ENCODE measurements around the gene CACNG1.

CACNG1 gene

DNA sequence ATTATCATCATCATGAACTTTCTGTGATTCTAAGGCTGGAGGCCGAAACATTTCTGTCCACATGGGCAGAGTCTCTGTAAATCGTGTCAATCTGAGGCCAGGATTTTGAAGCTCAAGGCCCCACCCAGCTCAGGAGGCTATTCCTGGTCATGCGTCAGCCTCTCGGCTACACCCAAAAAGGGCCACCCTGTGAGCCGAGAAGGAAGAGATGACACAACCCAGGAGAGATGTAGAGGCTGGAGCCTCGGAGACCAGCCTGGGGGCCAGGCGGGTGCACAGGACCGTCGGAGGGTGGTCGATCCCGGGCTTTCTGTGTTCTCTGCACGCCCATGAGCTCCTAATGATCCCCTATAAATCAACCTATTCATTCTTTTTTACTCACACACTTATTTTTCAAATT lies 1.1 kb upstream of the CACNG1 start:
- no peak for DNase-seq (ENCODE audit: low read depth)
- H3K4me3 ChIP-seq (ENCODE audit: low read depth, low read length) = no peak overlapping the region
- TF ChIP-seq, protein P1, sequence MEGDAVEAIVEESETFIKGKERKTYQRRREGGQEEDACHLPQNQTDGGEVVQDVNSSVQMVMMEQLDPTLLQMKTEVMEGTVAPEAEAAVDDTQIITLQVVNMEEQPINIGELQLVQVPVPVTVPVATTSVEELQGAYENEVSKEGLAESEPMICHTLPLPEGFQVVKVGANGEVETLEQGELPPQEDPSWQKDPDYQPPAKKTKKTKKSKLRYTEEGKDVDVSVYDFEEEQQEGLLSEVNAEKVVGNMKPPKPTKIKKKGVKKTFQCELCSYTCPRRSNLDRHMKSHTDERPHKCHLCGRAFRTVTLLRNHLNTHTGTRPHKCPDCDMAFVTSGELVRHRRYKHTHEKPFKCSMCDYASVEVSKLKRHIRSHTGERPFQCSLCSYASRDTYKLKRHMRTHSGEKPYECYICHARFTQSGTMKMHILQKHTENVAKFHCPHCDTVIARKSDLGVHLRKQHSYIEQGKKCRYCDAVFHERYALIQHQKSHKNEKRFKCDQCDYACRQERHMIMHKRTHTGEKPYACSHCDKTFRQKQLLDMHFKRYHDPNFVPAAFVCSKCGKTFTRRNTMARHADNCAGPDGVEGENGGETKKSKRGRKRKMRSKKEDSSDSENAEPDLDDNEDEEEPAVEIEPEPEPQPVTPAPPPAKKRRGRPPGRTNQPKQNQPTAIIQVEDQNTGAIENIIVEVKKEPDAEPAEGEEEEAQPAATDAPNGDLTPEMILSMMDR (IDR thresholded peaks at IDR 0.05; ENCODE audit: control insufficient read depth, extremely low read depth, insufficient read depth) = no peak

DNA sequence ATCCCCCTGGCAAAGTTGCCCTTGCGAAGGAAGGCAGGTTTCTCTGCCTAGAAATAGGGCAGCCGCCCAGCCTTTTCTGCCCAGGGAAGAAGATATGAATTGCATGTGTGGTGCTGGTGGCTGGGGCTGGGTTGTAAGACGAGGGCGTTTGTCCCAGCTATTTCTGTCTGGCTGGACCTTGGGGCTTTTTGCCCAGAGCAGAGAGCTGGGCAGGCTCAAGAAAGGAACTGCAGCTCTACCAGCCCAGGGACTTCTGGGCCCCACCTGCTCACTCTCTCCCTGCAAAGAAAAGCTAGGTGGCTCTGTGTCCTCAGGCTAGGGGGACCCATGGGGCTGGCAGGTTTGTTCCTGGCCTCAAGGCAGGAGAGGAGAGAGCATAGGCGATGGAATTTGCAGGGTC lies 586 bp downstream of the CACNG1 start:
- TF ChIP-seq, protein P1 (IDR thresholded peaks at IDR 0.05; ENCODE audit: control insufficient read depth, extremely low read depth, insufficient read depth) = no peak
- no peak for DNase-seq (ENCODE audit: low read depth)
- no peak overlapping the region for H3K4me3 ChIP-seq (ENCODE audit: low read depth, low read length)

DNA sequence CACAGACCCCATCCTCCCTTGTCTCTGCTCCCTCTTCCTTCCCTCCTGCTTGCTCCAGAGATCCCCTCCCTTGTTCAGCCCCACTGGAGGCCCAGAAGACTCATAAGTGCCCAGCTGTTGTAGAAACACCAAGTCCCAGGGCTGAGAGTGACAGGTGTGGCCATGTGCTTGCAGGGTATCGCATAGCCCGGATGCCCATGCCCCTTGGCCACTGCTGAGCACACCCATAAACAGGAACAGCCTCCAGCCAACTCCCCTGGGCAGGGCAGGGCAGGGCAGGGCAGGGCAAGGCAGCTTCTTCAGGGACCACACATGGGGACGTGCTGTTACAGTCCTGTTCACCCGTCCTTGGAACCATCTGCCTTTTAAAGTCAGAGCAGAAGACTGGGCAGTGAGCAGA lies 2.0 kb downstream of the CACNG1 start:
- no peak for DNase-seq (ENCODE audit: low read depth)
- H3K4me3 ChIP-seq (ENCODE audit: low read depth, low read length) = no peak overlapping the region
- TF ChIP-seq, protein P1 (IDR thresholded peaks at IDR 0.05; ENCODE audit: control insufficient read depth, extremely low read depth, insufficient read depth) = no peak

DNA sequence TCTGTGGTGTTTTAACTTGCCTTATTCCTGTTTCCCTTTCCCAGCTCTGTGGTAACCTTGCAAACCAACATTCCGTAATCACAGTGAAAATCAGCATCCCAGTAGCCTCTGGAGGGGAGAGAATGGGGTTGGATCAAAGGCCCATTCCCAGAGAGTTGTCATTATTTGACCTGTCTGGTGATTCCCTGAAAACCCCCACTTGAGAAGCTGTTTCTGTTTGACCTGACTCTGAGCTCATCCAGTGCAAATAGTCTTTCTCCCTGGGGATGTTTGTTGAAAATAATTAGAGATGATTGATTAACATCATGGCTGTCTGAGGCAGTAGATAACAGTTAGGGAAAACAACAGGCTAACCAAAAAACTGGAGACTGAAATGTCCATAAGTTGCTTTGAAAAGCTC lies 3.0 kb downstream of the CACNG1 start:
- TF ChIP-seq, protein P1 (IDR thresholded peaks at IDR 0.05; ENCODE audit: control insufficient read depth, extremely low read depth, insufficient read depth) = no peak
- no peak for DNase-seq (ENCODE audit: low read depth)
- H3K4me3 ChIP-seq (ENCODE audit: low read depth, low read length) = no peak overlapping the region

DNA sequence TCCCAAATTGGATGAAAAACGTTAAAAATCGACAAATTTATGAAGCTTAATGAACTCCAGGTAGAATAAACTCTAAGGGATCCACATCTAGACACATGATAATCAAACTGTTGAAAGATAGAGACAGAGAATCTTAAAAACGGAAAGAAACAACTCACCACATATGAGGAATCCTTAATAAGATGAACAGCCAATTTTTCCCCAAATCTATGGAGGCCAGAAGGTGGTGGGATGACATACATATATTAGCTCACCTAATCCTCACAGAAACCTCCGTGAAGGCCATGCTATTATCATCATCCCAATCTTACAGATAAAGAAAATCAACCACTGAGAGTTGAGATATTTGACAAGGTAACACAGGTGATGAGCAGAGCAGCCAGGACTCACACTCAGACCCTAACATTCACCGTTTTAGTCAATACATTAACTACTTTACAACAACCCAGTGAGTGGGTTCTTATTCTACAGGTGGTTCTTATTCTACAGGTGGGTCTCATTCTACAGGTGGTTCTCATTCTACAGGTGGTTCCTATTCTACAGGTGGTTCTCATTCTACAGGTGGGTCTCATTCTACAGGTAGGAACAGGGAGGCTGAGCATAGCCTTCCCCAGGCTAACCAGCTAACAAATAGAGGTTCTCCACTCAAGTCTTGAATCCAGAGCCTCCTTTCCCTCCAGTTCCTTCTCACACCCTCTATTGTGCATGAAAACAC lies 4.8 kb downstream of the CACNG1 start:
- no peak overlapping the region for H3K4me3 ChIP-seq (ENCODE audit: low read depth, low read length)
- TF ChIP-seq, protein P1 (IDR thresholded peaks at IDR 0.05; ENCODE audit: control insufficient read depth, extremely low read depth, insufficient read depth) = no peak
- DNase-seq (ENCODE audit: low read depth) = no peak

DNA sequence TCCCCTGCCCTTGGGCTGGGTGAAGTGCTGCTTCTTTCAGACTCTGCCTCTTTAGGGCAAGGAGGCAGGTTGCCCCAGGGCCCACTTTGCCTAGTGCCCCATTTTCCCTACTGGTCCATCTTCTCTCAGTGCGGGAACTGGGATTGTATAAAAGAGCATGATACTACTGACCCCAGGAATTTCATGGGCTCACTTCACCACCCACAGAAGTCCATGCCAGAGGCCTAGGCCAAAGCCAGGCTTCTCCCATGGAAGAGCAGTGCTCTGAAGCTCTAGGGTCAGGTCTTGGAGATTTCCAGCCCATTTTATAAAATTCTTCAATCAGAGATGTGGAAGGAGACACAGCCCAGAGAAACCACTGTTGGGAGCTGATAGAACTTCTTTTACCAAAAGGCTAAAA lies 5.7 kb downstream of the CACNG1 start:
- DNase-seq (ENCODE audit: low read depth) = no peak
- no peak overlapping the region for H3K4me3 ChIP-seq (ENCODE audit: low read depth, low read length)
- TF ChIP-seq, protein P1 (IDR thresholded peaks at IDR 0.05; ENCODE audit: control insufficient read depth, extremely low read depth, insufficient read depth) = no peak

Data from LNCaP clone FGC (cell line).